ENCODE measurements around the gene ATP8B1. TPM values are rescaled to one million over a fixed set of nuclear protein-coding genes. Genes with fewer than 3 reads are reported as not detected.

ATP8B1 gene
- total and polyA plus RNA-seq, 9 of the 15 experiments (the other 6 are each of a cell fraction or from before 2014, with no cell fraction given), result 0.01 to 0.22 (median 0.03) TPM; not detected in 3

DNA sequence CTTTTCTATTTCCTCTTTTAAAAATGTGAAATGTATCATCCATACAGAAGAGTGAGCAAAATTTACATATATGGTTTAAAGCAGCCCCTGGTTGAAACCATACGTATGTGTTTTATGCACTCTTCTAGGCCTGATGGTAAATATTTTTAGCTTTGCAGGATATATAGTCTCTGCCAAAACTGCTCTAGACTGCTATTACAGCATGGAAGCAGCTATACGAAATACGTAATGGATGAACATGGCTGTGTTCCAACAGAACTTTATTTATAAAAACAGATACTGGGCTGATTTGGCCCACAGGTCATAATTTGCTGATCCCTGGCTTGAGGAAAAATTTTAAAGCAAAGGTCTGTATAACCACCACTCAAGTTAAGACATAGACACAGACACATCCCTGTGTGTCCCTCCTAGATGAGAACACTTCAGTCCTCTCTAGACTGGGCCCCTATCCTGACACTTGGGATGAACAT, 42.5 kb upstream of the ATP8B1 start (continued):
- TF ChIP-seq, protein P1, sequence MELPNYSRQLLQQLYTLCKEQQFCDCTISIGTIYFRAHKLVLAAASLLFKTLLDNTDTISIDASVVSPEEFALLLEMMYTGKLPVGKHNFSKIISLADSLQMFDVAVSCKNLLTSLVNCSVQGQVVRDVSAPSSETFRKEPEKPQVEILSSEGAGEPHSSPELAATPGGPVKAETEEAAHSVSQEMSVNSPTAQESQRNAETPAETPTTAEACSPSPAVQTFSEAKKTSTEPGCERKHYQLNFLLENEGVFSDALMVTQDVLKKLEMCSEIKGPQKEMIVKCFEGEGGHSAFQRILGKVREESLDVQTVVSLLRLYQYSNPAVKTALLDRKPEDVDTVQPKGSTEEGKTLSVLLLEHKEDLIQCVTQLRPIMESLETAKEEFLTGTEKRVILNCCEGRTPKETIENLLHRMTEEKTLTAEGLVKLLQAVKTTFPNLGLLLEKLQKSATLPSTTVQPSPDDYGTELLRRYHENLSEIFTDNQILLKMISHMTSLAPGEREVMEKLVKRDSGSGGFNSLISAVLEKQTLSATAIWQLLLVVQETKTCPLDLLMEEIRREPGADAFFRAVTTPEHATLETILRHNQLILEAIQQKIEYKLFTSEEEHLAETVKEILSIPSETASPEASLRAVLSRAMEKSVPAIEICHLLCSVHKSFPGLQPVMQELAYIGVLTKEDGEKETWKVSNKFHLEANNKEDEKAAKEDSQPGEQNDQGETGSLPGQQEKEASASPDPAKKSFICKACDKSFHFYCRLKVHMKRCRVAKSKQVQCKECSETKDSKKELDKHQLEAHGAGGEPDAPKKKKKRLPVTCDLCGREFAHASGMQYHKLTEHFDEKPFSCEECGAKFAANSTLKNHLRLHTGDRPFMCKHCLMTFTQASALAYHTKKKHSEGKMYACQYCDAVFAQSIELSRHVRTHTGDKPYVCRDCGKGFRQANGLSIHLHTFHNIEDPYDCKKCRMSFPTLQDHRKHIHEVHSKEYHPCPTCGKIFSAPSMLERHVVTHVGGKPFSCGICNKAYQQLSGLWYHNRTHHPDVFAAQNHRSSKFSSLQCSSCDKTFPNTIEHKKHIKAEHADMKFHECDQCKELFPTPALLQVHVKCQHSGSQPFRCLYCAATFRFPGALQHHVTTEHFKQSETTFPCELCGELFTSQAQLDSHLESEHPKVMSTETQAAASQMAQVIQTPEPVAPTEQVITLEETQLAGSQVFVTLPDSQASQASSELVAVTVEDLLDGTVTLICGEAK (IDR thresholded peaks at IDR 0.05), result peak; percentile 73
- TF ChIP-seq, protein P1 (CRISPR knock-in tag; IDR thresholded peaks at IDR 0.05), result no peak
- no peak for TF ChIP-seq ZNF79 (CRISPR knock-in tag; IDR thresholded peaks at IDR 0.05; ENCODE audit: low read depth)
- TF ChIP-seq GATAD2A (IDR thresholded peaks at IDR 0.05), result no peak
